ENCODE measurements around the gene TPD52L1. TPM values are rescaled to one million over a fixed set of nuclear protein-coding genes. Genes with fewer than 3 reads are reported as not detected.
"Not testable (repeated sequence)": the region's sequence is repeated elsewhere in the genome, so short reads cannot be mapped to it uniquely, and the experiment has no call there.

TPD52L1 gene
- total RNA-seq, 1 experiment from 2014 or later: 4.5 TPM

DNA sequence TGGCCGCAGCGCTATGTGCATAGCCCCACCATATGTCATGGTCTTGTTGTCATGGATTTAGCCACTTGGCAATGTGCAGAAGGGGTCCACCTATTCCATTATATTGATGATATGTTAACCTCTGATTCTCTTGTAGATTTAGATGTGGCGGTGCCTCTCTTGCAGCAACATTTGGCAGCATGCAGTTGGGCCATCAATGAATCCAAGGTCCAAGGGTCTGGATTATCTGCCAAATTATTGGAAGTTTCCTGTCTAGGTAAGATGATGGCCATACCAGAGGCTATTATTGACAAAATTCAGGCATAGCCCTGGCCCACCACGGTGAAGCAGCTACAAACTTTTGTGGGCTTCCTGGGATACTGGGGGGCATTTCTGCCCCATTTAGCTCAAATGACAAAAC is 116.8 kb downstream of the TPD52L1 start:
- no peak for DNase-seq (ENCODE audit: low spot score)

DNA sequence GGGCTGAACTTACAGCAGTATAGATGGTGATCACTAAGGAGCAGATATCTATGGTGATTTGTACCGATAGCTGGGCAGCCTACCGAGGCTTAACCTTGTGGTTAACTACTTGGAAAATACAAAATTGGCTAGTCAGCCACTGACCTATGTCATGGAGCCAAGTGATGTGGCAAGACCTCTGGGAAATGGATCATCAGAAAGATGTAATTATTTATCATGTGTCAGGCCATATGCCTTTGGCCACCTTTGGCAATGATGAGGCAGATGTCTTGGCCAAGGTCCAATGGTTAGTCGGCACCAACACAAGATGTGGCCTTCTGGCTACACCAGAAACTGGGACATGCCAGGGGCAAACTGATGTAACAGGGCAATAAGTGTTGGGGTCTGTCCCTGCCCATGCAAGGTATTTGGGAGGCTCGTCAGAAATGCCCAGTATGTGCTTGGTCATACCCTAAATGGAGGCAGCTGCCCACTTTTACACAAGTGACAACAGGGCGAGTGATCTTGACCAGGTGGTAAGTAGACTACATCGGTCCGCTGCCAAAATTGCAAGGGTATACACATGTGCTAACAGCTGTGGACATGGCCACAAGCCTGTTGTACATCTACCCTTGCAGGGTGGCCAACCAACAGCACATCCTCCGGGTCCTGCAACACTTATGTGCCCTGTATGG is 118.0 kb downstream of the TPD52L1 start:
- DNase-seq (ENCODE audit: low spot score): no peak

DNA sequence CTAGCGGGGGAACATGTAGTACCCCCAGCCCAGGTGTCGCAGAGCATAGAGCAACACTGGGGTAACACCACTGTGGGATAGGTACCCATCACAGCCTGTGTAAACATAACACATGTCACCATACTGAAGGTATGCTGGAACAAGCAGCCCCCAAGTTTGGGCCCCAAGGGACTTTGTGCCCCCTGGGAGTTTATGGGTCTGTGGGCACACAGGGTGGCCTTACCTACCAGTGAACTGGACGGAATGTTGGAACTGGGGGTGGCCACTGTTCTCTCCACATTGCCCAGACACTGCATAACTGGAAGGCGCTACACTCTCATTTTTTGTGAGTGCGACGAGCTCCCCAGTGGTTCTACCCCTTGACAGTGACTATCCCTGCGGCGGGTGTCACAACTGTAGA is 119.7 kb downstream of the TPD52L1 start:
- no peak for DNase-seq (ENCODE audit: low spot score)

DNA sequence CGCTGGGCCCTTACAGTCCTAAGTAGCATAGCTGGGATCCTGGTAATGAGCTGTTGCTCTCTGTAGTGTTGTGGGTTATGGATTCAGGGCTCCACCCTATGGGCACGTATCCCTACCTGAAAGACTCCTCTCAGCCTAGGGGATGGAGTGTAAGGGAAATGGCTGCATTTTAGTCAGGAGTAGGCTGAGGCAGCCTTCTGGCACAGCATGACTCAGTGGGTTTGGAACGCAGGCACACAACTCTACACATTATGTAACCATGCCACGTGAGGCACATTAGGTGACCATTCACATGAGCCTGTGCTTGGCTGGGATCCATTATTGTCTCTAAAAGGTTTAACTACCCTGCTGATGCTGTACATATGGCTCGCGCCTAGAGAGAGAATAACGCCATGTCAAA is 120.4 kb downstream of the TPD52L1 start:
- DNase-seq (ENCODE audit: low spot score): peak; percentile 53

GRCh38 chr6:125274935-125275334 is 121.4 kb downstream of the TPD52L1 start:
- DNase-seq (ENCODE audit: low spot score): no peak

- no peak for DNase-seq (ENCODE audit: low spot score)
Measured at GRCh38 chr6:125275779-125276178, 122.2 kb downstream of the TPD52L1 start.

- DNase-seq (ENCODE audit: low spot score): no peak
Measured at GRCh38 chr6:125277838-125278237, 124.3 kb downstream of the TPD52L1 start.

GRCh38 chr6:125279961-125280360 is 126.4 kb downstream of the TPD52L1 start:
- no peak for DNase-seq (ENCODE audit: low spot score)

DNA sequence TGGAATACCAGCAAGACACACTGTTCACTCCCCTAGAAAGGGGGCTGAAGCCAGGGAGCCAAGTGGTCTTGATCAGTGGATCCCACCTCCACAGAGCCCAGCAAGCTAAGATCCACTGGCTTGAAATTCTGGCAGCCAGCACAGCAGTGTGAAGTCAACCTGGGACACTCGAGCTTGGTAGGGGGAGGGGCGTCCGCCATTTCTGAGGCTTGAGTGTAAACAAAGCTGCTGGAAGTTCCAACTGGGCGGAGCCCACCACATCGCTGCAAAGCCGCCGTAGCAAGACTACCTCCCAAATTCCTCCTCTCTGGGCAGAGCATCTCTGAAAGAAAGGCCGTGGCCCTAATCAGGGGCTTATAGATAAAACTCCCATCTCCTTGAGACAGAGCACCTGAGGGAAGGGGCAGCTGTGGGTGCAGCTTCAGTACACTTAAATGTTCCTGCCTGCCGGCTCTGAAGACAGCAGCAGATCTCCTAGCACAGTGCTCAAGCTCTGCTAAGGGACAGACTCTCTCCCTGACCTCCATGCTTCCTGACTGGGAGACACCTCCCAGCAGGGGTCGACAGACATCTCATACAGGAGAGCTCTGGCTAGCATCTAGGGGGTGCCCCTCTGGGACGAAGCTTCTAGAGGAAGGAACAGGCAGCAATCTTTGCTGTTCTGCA is 126.9 kb downstream of the TPD52L1 start:
- not testable (repeated sequence) for DNase-seq (ENCODE audit: low spot score)

GRCh38 chr6:125282470-125282869 is 128.9 kb downstream of the TPD52L1 start:
- not testable (repeated sequence) for DNase-seq (ENCODE audit: low spot score)

- DNase-seq (ENCODE audit: low spot score): no peak
Measured at GRCh38 chr6:125285353-125285752, 131.8 kb downstream of the TPD52L1 start.

DNA sequence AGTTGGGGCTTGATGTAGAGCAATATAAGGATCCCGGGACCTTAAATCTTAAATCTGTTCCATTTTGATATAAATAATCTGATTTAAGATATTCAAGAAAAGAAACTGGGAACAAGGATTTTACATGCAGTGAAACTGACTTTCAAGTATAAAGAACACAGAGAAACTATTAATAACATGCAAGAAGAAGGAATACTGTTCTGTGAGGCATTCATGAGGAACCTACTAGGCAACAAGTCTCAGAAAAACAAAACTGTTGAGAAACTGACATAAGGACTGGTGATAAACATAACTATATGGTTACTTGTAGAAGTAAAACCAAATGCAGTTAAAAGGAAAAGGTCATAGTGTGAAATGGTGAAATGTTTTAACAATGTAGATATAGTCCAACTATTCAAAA is 132.4 kb downstream of the TPD52L1 start:
- DNase-seq (ENCODE audit: low spot score): no peak

GRCh38 chr6:125287718-125288117 is 134.1 kb downstream of the TPD52L1 start:
- no peak for DNase-seq (ENCODE audit: low spot score)

- no peak for DNase-seq (ENCODE audit: low spot score)
Measured at GRCh38 chr6:125293587-125293986, 140.0 kb downstream of the TPD52L1 start.

GRCh38 chr6:125294036-125294435 is 140.5 kb downstream of the TPD52L1 start:
- no peak for DNase-seq (ENCODE audit: low spot score)

GRCh38 chr6:125294925-125295324 is 141.4 kb downstream of the TPD52L1 start:
- DNase-seq (ENCODE audit: low spot score): no peak

- no peak for DNase-seq (ENCODE audit: low spot score)
Measured at GRCh38 chr6:125296471-125296870, 142.9 kb downstream of the TPD52L1 start.

DNA sequence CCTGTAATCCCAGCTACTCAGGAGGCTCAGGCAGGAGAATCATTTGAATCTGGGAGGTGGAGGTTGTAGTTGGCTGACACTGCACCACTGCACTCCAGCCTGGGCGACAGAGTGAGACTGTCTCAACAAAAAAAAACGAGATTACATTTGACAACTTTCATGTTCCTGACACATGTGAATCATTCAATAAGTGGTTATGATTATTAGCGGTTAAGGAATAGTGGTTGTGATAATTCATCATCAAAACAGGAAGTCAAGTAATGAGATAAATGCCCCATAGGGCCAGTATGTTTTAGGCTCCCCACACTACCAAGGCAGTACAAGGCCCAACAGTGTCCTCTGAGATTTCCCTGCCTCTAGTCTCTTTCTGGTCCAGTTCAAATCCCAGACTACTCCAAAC is 145.7 kb downstream of the TPD52L1 start:
- no peak for DNase-seq (ENCODE audit: low spot score)

- no peak for DNase-seq (ENCODE audit: low spot score)
Measured at GRCh38 chr6:125300992-125301434, 147.4 kb downstream of the TPD52L1 start.

DNA sequence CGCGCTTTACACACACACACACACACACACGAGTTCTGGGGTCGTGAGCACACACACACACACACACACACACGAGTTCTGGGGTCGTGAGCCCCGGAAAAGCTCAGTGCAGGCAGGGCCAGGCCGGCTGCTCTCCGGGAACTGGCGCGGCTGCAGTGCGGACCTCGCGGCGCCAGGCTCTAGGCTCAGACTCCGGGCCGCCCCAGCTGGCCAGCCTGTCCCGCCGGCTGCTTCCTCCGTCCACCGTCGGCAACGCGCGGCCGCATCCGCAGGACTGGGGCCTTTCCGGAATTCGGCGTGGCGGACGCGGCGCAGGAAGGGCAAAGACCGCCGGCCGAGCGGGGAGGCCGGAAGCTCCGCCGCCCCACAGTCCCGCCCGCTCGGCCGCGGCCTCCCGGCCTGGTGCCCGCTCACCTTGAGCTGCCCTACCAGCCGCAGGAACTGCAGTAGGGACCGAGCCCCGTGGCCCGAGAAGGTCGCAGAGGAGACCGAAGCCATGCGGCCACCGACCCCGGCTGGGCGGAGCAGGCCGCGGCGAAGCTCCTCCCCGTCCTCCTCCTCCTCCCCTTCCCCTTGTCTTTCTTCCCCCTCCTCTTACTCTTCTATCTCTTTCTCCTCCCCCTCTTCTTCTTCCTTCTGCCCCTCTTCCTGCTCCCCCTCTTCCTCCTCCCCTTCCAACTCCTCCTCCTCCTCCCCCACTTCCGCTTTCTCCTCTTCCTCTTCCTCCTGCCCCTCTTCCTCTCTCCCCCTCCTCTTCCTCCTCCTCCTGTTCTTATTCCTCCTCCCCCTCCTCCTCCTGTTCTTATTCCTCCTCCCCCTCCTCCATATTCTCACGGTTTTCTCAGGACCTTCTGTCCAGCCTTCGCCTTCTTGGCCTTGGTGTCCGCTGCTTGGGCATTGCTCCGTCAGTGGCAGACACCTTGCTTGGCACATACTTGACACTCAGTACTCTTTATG is 148.1 kb downstream of the TPD52L1 start, which contains the start of gene HDDC2:
TSS of gene HDDC2 (minus strand) at position 533 of the 957 bp plus-strand sequence. CDS start at position 498, 35 bp downstream.
- no peak for DNase-seq (ENCODE audit: low spot score)

- DNase-seq (ENCODE audit: low spot score): no peak
Measured at GRCh38 chr6:125302840-125303511, 149.4 kb downstream of the TPD52L1 start.

GRCh38 chr6:125303512-125303854 is 149.9 kb downstream of the TPD52L1 start:
- DNase-seq (ENCODE audit: low spot score): no peak
